Central memory CD4-positive, alpha-beta T cell (primary cell): ENCODE results near the gene SHC1.
A peak's percentile ranks its signal among the peaks of the same experiment; 100 is the strongest.

ENCODE experiments used
- DNase-seq: peaks from one replicate; pipeline ENCODE4 v3.0.0; 2022

The SHC1 gene

GRCh38 chr1:154937085-154937987 lies 33.2 kb downstream of the SHC1 start:
- DNase-seq = peak; percentile 97

DNA sequence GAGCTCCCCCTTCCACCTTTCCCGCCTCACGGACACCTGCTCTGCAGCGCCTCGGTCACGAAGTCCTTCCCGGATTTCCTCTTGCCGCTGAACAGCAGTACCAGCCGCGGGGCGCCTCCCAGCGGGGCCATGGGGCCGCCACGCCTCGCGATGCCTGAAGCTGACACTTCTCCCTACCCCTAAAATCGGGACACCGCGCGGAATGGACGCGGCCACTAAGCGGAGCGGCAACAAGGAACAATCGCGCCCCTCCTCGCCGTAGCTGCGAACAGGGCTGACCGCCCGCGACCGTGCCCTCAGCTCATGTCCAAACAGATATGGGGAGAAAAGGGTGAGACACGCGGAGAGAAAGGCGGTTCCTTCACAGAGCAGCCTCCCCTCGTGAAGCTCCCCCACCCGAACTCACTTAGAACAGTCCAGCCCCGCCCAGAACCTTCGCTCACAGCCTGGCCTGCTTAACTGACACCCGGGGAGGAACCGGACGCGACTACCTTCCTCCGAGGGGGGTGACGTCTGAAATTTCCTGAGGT lies 33.9 kb downstream of the SHC1 start, which contains the start of gene PMVK:
Gene PMVK (minus strand): TSS at position 165 of the 530 bp plus-strand sequence. CDS start 34 bp downstream, at position 131.
- peak; percentile 97 for DNase-seq

- DNase-seq = no peak
Measured at GRCh38 chr1:154935749-154936554, 34.6 kb downstream of the SHC1 start.

- no peak for DNase-seq
Measured at GRCh38 chr1:154934358-154934948, 36.1 kb downstream of the SHC1 start.

DNA sequence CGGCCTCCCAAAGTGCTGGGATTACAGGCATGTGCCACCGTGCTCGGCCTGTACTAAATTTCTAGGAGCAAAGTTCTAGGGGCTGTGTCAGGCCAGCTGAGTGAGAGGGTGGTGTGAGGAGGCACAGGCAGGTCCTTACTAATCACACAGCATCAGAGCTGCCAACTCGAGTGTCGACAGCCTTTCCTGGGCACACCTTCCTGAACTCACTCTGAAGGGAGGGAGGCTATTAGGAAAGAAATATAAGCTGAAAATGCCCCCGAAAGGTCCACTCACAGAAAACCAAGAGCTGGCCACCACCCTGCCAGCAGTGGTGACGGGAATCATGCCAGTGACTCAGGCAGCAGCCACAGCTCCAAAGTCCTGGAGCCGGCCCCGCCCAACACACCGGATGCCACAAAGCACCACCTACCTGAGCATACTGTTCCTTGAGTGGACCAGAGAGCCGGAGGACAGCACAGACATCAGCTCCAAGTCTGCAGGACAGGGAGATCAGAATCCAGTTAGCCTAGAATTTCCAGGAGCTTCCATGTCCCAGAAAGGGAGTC lies 38.5 kb downstream of the SHC1 start:
- no peak for DNase-seq

- DNase-seq = no peak
Measured at GRCh38 chr1:154926201-154926600, 44.3 kb downstream of the SHC1 start.

- DNase-seq = no peak
Measured at GRCh38 chr1:154925335-154926170, 45.0 kb downstream of the SHC1 start.

GRCh38 chr1:154923695-154924094 lies 46.9 kb downstream of the SHC1 start:
- no peak for DNase-seq

DNA sequence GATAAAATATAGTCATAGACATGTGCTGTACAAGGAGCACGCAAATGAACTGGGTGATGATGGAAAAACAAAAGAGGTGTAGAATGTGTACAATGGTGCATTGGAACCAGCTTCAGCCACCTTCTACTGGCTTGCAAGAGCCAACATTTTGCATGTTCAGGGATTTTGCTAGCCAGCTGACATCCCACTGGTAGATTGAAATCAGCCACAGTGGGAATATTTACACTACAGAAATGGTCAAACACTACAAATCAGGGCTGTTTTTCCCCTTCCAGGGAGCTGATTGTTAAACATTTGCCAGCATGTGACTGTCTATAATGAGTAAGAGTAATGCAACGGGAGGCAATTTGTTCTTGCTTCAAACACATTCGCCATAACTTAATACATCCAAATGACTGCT lies 57.3 kb downstream of the SHC1 start:
- no peak for DNase-seq

- no peak for DNase-seq
Measured at GRCh38 chr1:154912755-154913154, 57.8 kb downstream of the SHC1 start.
